Bronchial epithelial cell (primary cell): Measurements from ENCODE around the gene RAB27B. TPM values are rescaled to one million over a fixed set of nuclear protein-coding genes. Genes with fewer than 3 reads are reported as not detected.

Source experiments
- total RNA-seq: library from RNA; depleted of rRNA; stranded (reverse); fragments of >200 nt; gene quantifications from 2 replicates; pipeline ENCODE4 v1.2.1, GENCODE V29; 2014

RAB27B gene
- total RNA-seq, 1 donor from 2014 or later: 72.7 TPM

Other genes with a start within 250 kb of the RAB27B start
- gene DYNAP, start 237.2 kb upstream of the RAB27B start, total RNA-seq: not detected in 2 replicates
- gene CCDC68, start 131.0 kb downstream of the RAB27B start, total RNA-seq: 3.5 and 4.2 TPM in 2 replicates